Ishikawa (cell line): ENCODE measurements around the gene VEPH1.

ENCODE experiments used
- CEBPB ChIP-seq: IDR thresholded peaks from 2 replicates; pipeline ENCODE4 v1.6.1; 2012
- CREB1 ChIP-seq: IDR thresholded peaks from 2 replicates; pipeline ENCODE4 v1.6.1; 2012; ENCODE audit warnings: low read depth
- EGR1 ChIP-seq: IDR thresholded peaks from 2 replicates; pipeline ENCODE4 v1.6.1; 2012
- EP300 ChIP-seq: IDR thresholded peaks from 2 replicates; pipeline ENCODE4 v1.6.1; 2012; ENCODE audit warnings: borderline replicate concordance
- FOXM1 ChIP-seq: IDR thresholded peaks from 2 replicates; pipeline ENCODE4 v1.6.1; 2012; ENCODE audit warnings: low read depth, borderline replicate concordance
- NFIC ChIP-seq: IDR thresholded peaks from 2 replicates; pipeline ENCODE4 v1.6.1; 2012
- RAD21 ChIP-seq: IDR thresholded peaks from 2 replicates; pipeline ENCODE4 v1.6.1; 2012; ENCODE audit warnings: low read depth
- TAF1 ChIP-seq: IDR thresholded peaks from 2 replicates; pipeline ENCODE4 v1.6.1; 2012; ENCODE audit warnings: low read depth, mild to moderate bottlenecking
- TCF12 ChIP-seq: IDR thresholded peaks from 2 replicates; pipeline ENCODE4 v1.6.1; 2012; ENCODE audit warnings: low read depth
- TEAD4 ChIP-seq: IDR thresholded peaks from 2 replicates; pipeline ENCODE4 v1.6.1; 2012
- YY1 ChIP-seq: IDR thresholded peaks from 2 replicates; pipeline ENCODE4 v1.6.1; 2012; ENCODE audit warnings: low read depth
- ZBTB7A ChIP-seq: IDR thresholded peaks from 2 replicates; pipeline ENCODE4 v1.6.1; 2012; ENCODE audit warnings: low read depth
- TF ChIP-seq, protein P1 (sequence below): IDR thresholded peaks from 2 replicates; pipeline ENCODE4 v1.6.1; 2012
- TF ChIP-seq, protein P2 (sequence below): IDR thresholded peaks from 2 replicates; pipeline ENCODE4 v1.6.1; 2012
- TF ChIP-seq, protein P3 (sequence below): IDR thresholded peaks from 2 replicates; pipeline ENCODE4 v1.6.1; 2012; ENCODE audit warnings: low read depth, mild to moderate bottlenecking

VEPH1 gene

DNA sequence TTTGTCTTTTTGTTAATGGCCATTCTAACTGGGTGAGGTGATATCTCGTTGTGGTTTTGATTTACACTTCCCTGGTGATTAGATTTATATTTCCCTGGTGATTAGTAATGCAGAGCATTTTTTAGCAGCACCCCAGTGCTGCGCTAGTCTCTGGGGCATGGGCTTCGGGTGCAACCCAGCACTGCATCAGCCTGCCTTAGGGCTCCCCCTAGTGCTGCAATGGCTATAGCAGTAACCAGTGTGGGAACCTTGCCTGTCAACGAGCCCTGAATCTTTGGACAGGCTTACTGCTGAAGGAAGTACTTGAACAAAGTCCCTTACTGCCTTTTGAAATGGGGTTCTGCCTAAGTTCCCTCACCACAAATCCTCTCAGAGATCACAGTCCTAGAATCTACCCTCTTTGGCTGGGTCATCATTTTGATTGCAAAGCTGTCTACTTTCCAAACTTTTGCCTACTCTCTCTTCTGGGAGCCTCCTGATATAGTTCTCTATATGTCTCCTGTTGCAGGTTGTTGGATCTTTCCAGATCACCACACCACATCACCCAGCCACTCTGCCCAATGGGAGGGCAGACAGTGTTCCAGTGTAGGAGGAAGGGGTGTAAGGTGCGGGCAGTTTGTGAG lies 264.0 kb downstream of the VEPH1 start:
- peak; percentile 81 for TF ChIP-seq RAD21
- TF ChIP-seq TAF1: no peak

DNA sequence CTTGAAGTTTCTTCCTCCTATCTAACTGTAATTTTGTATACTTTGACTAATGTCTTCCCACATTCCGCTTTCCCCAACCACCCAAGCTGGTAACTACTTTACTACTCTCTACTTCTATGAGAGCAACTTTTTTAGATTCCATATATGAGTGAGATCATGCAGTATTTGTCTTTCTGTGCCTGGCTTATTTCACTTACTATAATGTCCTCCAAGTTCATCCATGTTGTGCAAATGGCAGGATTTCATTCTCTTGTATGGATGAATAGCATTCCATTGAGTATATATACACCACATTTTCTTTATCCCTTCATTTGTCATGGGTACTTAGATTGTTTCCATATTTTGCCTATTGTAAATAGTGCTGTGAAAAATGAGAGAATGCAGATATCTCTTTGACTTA lies 264.8 kb downstream of the VEPH1 start:
- TF ChIP-seq, protein P1, sequence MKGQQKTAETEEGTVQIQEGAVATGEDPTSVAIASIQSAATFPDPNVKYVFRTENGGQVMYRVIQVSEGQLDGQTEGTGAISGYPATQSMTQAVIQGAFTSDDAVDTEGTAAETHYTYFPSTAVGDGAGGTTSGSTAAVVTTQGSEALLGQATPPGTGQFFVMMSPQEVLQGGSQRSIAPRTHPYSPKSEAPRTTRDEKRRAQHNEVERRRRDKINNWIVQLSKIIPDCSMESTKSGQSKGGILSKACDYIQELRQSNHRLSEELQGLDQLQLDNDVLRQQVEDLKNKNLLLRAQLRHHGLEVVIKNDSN: no peak
- TF ChIP-seq FOXM1 (no peak), RAD21 (no peak), CEBPB (no peak), CREB1 (no peak)
- TF ChIP-seq, protein P2, sequence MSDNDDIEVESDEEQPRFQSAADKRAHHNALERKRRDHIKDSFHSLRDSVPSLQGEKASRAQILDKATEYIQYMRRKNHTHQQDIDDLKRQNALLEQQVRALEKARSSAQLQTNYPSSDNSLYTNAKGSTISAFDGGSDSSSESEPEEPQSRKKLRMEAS: no peak
- TF ChIP-seq, protein P3, sequence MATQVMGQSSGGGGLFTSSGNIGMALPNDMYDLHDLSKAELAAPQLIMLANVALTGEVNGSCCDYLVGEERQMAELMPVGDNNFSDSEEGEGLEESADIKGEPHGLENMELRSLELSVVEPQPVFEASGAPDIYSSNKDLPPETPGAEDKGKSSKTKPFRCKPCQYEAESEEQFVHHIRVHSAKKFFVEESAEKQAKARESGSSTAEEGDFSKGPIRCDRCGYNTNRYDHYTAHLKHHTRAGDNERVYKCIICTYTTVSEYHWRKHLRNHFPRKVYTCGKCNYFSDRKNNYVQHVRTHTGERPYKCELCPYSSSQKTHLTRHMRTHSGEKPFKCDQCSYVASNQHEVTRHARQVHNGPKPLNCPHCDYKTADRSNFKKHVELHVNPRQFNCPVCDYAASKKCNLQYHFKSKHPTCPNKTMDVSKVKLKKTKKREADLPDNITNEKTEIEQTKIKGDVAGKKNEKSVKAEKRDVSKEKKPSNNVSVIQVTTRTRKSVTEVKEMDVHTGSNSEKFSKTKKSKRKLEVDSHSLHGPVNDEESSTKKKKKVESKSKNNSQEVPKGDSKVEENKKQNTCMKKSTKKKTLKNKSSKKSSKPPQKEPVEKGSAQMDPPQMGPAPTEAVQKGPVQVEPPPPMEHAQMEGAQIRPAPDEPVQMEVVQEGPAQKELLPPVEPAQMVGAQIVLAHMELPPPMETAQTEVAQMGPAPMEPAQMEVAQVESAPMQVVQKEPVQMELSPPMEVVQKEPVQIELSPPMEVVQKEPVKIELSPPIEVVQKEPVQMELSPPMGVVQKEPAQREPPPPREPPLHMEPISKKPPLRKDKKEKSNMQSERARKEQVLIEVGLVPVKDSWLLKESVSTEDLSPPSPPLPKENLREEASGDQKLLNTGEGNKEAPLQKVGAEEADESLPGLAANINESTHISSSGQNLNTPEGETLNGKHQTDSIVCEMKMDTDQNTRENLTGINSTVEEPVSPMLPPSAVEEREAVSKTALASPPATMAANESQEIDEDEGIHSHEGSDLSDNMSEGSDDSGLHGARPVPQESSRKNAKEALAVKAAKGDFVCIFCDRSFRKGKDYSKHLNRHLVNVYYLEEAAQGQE: no peak

DNA sequence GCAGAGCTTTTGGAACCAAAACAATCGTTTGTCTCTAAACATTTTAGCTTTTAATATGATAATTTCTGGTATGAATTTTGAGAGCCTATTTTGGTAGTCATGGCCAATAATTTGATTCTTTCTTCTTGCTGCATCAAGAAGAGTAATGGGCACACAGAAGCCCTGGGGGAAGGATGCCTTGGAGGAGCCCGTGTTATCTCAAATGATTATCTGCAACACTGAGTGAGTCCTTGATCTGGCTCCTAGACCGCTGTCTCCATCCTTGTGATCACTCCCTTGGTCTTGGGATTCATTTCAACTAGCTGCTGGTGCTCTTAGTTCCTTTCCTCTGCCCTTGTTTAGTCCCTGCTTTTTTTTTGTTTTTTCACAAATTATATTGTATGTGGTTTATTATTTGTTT lies 265.3 kb downstream of the VEPH1 start:
- TF ChIP-seq, protein P1: no peak
- TF ChIP-seq YY1: no peak
- TF ChIP-seq RAD21: no peak
- no peak for TF ChIP-seq TCF12
- no peak for TF ChIP-seq CREB1
- TF ChIP-seq, protein P2: no peak
- no peak for TF ChIP-seq TAF1
- no peak for TF ChIP-seq FOXM1
- TF ChIP-seq TEAD4: no peak
- TF ChIP-seq ZBTB7A: no peak
- no peak for TF ChIP-seq EGR1
- TF ChIP-seq NFIC: no peak
- no peak for TF ChIP-seq EP300
- TF ChIP-seq CEBPB: no peak
- TF ChIP-seq, protein P3: no peak

DNA sequence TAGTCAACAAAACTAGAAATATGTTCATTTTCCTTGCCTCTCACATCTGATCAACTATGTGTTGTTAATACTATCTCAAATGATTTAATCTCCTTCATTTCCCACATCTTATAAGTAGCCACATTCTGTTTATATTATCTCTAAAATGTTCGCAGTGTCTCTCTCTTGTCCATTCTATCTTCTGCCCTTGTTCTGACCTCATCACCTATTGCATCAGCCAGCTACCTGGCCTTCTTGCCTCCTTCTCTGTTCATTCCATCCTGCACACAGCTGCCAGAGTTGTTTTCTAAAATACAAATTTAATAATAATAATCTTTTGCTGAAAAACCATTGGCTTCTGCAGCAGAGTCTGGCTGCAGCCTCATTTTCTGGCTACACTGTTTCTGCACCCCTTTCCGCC lies 267.9 kb downstream of the VEPH1 start:
- no peak for TF ChIP-seq CEBPB
- no peak for TF ChIP-seq NFIC
- TF ChIP-seq RAD21: no peak
- TF ChIP-seq CREB1: no peak
- no peak for TF ChIP-seq FOXM1
- no peak for TF ChIP-seq TAF1
- TF ChIP-seq, protein P1: no peak
- TF ChIP-seq, protein P2: no peak
- no peak for TF ChIP-seq EGR1
- TF ChIP-seq YY1: no peak
- no peak for TF ChIP-seq ZBTB7A
- TF ChIP-seq EP300: no peak
- TF ChIP-seq TEAD4: no peak
- TF ChIP-seq, protein P3: no peak
- TF ChIP-seq TCF12: no peak
